ENCODE measurements around the gene ABCA1.

The ABCA1 gene

DNA sequence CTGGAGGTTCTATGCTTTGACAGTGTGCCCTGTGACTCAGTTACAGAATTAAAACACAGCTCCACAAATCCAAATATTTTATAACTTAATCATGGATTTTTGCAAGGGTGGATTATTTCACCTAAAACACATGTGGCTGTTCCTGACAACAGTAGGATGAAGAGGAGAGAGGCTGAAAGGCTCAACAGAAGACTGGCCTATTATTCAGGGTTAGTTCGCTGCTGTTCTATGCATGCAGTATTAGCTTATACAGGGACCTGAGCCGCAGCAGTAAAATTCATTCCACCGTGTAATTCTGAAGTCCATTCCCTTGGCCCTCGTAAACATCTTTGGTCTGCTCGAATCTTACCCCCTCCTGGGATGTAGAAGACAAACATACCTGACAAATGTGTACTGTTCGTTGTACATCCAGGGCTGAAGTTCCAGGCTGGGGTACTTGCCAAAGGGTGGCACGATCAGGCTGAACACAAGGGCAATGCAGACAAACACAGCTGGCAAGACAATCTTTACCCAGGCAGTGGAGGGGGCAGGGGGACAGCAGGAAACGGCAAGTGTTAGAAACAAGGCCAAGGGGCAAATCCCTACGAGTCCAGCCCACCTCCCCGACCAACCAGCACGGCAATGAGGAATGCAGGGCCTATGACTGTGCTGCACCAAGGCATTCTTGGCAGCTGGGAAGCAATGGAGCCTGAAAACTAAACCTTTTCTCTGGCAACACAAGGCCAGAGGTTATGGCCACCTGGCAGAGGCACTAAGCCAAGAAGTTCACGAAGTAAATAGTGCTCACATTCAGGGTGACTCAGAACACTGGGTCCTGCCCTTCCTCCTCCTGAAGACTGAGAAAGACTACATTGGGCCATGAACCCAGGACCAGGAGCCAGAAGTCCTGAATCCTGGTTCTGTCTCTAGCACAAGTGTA lies 117.3 kb downstream of the ABCA1 start:
- Histone ChIP-seq H3K4me3 (ENCODE audit: low read depth, low read length) (no peak overlapping the region), H3K4me1 (no peaks in the 10 kb centered on the region), H3K27me3 (no peaks in the 10 kb centered on the region), H3K36me3 (no peaks in the 10 kb centered on the region), H3K9me3 (no peaks in the 10 kb centered on the region)
- TF ChIP-seq, protein P1, sequence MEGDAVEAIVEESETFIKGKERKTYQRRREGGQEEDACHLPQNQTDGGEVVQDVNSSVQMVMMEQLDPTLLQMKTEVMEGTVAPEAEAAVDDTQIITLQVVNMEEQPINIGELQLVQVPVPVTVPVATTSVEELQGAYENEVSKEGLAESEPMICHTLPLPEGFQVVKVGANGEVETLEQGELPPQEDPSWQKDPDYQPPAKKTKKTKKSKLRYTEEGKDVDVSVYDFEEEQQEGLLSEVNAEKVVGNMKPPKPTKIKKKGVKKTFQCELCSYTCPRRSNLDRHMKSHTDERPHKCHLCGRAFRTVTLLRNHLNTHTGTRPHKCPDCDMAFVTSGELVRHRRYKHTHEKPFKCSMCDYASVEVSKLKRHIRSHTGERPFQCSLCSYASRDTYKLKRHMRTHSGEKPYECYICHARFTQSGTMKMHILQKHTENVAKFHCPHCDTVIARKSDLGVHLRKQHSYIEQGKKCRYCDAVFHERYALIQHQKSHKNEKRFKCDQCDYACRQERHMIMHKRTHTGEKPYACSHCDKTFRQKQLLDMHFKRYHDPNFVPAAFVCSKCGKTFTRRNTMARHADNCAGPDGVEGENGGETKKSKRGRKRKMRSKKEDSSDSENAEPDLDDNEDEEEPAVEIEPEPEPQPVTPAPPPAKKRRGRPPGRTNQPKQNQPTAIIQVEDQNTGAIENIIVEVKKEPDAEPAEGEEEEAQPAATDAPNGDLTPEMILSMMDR (IDR thresholded peaks at IDR 0.05; ENCODE audit: low read depth, low read length) = no peak
- DNase-seq = no peak

DNA sequence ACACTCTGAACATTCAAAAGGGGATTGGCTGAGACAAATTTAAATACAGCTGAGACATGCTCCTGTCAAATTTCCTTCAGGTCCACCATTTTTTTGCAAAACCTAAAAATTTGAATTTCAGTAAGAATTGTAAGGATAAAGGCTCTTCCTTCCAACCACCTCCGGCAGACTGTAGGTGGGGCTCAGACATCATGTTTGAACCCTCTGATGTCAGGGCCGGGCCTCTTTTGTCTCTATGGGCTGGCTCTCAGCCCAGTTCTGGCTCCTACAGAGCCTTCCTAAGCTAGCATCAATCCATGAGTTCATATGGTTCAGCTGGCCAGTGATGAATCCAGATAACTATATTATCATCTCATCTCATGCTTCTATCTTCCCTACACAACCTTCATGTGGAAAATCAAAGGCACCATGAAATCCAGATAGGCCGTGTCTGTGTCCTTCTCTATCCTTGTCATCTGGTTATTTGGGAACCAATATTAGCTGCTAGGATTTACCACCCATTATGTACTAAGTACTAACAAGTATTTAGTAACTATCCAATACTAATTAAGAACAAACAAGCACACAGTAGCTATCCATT lies 119.8 kb downstream of the ABCA1 start:
- H3K4me1 ChIP-seq = no peaks in the 10 kb centered on the region
- H3K27me3 ChIP-seq = no peaks in the 10 kb centered on the region
- H3K4me3 ChIP-seq (ENCODE audit: low read depth, low read length) = no peak overlapping the region
- peak; percentile 18 for DNase-seq
- H3K9me3 ChIP-seq = no peaks in the 10 kb centered on the region
- TF ChIP-seq, protein P1 (IDR thresholded peaks at IDR 0.05; ENCODE audit: low read depth, low read length) = peak; percentile 24; the same call in 1 of the 2 replicates
- no peaks in the 10 kb centered on the region for H3K36me3 ChIP-seq

DNA sequence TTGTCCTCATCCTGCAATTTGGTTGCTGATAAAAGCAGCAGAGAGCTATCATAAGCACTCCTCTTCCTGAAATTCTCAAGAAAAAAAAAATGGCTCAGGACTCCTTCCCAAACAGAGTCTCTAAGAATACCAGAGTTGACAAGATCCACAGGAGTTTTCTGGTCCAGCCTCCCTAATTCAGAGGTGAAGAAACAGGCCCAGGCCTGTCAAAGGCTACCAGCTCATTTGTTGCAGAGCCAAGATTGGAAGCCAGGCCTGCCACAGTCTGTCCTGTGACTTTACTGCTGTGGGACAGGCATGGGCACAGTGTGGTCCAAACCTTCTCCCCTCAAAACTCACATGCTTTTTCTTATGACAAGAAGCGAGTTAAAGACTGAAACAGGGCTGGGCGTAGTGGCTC lies 122.5 kb downstream of the ABCA1 start:
- no peaks in the 10 kb centered on the region for H3K27me3 ChIP-seq
- DNase-seq = no peak
- TF ChIP-seq, protein P1 (IDR thresholded peaks at IDR 0.05; ENCODE audit: low read depth, low read length) = no peak
- no peaks in the 10 kb centered on the region for H3K4me1 ChIP-seq
- no peak overlapping the region for H3K4me3 ChIP-seq (ENCODE audit: low read depth, low read length)
- no peaks in the 10 kb centered on the region for H3K36me3 ChIP-seq
- no peaks in the 10 kb centered on the region for H3K9me3 ChIP-seq

DNA sequence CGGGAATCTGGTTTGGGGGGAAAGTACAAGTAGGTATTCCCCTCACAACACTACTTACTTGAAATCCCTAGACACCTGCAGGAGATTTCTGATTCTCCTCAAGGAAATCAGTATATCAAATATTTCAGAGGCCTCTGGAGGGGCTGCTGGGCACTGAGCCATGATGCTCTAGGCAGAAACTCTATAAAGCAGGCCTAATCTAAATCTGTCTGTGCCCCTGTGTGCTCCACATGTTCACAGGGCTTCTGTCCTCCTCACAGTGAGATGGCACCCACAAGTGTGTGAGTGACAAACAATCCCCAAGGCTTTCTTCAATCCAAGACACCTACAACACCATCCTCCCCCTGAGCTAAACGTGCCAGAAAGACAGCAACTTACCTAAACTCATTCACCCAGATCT lies 125.0 kb downstream of the ABCA1 start:
- TF ChIP-seq, protein P1 (IDR thresholded peaks at IDR 0.05; ENCODE audit: low read depth, low read length) = no peak
- Histone ChIP-seq H3K36me3 (no peaks in the 10 kb centered on the region), H3K9me3 (no peaks in the 10 kb centered on the region), H3K4me1 (no peaks in the 10 kb centered on the region), H3K4me3 (ENCODE audit: low read depth, low read length) (no peak overlapping the region), H3K27me3 (no peaks in the 10 kb centered on the region)
- DNase-seq = no peak

DNA sequence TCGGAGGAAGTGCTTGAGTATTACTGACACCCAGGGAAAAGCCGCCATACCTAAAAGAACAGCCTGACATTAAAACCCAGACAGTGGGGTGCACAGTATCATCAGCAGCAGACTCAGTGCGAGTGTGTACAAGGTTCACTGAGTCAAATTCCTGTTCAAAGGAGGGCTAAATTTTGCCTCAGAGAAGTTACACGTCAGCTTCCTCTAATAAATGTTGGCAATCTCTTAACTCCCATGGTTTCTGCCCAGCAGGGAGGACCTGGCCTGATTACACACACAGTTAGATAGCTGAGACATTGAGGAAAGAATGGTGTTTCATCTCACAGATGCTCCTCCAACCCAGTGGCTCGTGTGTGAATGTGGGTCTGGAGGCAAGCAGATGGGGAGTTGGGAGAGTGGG lies 125.8 kb downstream of the ABCA1 start:
- no peak overlapping the region for H3K4me3 ChIP-seq (ENCODE audit: low read depth, low read length)
- no peak for DNase-seq
- no peaks in the 10 kb centered on the region for H3K36me3 ChIP-seq
- no peaks in the 10 kb centered on the region for H3K27me3 ChIP-seq
- no peaks in the 10 kb centered on the region for H3K4me1 ChIP-seq
- no peaks in the 10 kb centered on the region for H3K9me3 ChIP-seq
- TF ChIP-seq, protein P1 (IDR thresholded peaks at IDR 0.05; ENCODE audit: low read depth, low read length) = no peak

All from BE2C (cell line).